ENCODE data around the gene VPS45. TPM values are rescaled to one million over a fixed set of nuclear protein-coding genes. Genes with fewer than 3 reads are reported as not detected.

VPS45 gene
- total and polyA plus RNA-seq, 4 donors, result 7.7 to 24.2 (median 14.1) TPM

DNA sequence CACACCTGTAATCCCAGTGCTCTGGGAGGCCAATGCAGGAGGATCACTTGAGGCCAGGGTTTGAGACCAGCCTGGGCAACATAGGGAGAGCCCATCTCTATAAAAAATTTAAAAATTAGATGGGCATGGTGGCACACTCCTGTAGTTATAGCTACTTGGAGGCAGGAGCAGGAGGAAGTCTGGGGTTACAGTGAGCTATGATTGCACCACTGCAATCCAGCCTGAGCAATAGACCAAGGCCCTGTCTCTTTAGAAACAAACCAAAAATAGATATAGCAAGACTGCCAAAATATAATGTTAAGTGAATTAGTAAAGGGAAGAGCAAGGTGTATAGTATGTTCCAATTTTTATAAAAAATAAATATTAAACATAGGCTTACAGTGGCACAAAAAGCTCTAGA lies 111.0 kb downstream of the VPS45 start:
- TF ChIP-seq YY1 (IDR thresholded peaks at IDR 0.05) (no peak), NR2F2 (IDR thresholded peaks at IDR 0.05) (no peak), SP1 (IDR thresholded peaks at IDR 0.05) (no peak), FOXA1 (IDR thresholded peaks at IDR 0.05) (no peak), HNF4A (conservative IDR thresholded peaks at IDR 0.05) (no peak), TAF1 (conservative IDR thresholded peaks at IDR 0.05) (no peak), GABPA (IDR thresholded peaks at IDR 0.05 in 1 of 2, conservative IDR thresholded peaks at IDR 0.05 in 1 of 2) (no peak), JUND (IDR thresholded peaks at IDR 0.05) (no peak), FOXA2 (IDR thresholded peaks at IDR 0.05) (no peak), RXRA (IDR thresholded peaks at IDR 0.05) (no peak), RAD21 (IDR thresholded peaks at IDR 0.05) (no peak), HNF4G (IDR thresholded peaks at IDR 0.05) (no peak), EGR1 (IDR thresholded peaks at IDR 0.05; ENCODE audit: low read depth in 2 of 2) (no peak)
- TF ChIP-seq, protein P1, sequence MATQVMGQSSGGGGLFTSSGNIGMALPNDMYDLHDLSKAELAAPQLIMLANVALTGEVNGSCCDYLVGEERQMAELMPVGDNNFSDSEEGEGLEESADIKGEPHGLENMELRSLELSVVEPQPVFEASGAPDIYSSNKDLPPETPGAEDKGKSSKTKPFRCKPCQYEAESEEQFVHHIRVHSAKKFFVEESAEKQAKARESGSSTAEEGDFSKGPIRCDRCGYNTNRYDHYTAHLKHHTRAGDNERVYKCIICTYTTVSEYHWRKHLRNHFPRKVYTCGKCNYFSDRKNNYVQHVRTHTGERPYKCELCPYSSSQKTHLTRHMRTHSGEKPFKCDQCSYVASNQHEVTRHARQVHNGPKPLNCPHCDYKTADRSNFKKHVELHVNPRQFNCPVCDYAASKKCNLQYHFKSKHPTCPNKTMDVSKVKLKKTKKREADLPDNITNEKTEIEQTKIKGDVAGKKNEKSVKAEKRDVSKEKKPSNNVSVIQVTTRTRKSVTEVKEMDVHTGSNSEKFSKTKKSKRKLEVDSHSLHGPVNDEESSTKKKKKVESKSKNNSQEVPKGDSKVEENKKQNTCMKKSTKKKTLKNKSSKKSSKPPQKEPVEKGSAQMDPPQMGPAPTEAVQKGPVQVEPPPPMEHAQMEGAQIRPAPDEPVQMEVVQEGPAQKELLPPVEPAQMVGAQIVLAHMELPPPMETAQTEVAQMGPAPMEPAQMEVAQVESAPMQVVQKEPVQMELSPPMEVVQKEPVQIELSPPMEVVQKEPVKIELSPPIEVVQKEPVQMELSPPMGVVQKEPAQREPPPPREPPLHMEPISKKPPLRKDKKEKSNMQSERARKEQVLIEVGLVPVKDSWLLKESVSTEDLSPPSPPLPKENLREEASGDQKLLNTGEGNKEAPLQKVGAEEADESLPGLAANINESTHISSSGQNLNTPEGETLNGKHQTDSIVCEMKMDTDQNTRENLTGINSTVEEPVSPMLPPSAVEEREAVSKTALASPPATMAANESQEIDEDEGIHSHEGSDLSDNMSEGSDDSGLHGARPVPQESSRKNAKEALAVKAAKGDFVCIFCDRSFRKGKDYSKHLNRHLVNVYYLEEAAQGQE (IDR thresholded peaks at IDR 0.05), result no peak
- TF ChIP-seq, protein P2, sequence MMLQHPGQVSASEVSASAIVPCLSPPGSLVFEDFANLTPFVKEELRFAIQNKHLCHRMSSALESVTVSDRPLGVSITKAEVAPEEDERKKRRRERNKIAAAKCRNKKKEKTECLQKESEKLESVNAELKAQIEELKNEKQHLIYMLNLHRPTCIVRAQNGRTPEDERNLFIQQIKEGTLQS (IDR thresholded peaks at IDR 0.05), result no peak
- TF ChIP-seq, protein P3, sequence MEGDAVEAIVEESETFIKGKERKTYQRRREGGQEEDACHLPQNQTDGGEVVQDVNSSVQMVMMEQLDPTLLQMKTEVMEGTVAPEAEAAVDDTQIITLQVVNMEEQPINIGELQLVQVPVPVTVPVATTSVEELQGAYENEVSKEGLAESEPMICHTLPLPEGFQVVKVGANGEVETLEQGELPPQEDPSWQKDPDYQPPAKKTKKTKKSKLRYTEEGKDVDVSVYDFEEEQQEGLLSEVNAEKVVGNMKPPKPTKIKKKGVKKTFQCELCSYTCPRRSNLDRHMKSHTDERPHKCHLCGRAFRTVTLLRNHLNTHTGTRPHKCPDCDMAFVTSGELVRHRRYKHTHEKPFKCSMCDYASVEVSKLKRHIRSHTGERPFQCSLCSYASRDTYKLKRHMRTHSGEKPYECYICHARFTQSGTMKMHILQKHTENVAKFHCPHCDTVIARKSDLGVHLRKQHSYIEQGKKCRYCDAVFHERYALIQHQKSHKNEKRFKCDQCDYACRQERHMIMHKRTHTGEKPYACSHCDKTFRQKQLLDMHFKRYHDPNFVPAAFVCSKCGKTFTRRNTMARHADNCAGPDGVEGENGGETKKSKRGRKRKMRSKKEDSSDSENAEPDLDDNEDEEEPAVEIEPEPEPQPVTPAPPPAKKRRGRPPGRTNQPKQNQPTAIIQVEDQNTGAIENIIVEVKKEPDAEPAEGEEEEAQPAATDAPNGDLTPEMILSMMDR (IDR thresholded peaks at IDR 0.05; ENCODE audit: low read depth, low read length, missing input control), result no peak
- TF ChIP-seq, protein P4, sequence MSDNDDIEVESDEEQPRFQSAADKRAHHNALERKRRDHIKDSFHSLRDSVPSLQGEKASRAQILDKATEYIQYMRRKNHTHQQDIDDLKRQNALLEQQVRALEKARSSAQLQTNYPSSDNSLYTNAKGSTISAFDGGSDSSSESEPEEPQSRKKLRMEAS (IDR thresholded peaks at IDR 0.05), result no peak
- TF ChIP-seq, protein P5, sequence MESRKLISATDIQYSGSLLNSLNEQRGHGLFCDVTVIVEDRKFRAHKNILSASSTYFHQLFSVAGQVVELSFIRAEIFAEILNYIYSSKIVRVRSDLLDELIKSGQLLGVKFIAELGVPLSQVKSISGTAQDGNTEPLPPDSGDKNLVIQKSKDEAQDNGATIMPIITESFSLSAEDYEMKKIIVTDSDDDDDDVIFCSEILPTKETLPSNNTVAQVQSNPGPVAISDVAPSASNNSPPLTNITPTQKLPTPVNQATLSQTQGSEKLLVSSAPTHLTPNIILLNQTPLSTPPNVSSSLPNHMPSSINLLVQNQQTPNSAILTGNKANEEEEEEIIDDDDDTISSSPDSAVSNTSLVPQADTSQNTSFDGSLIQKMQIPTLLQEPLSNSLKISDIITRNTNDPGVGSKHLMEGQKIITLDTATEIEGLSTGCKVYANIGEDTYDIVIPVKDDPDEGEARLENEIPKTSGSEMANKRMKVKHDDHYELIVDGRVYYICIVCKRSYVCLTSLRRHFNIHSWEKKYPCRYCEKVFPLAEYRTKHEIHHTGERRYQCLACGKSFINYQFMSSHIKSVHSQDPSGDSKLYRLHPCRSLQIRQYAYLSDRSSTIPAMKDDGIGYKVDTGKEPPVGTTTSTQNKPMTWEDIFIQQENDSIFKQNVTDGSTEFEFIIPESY (IDR thresholded peaks at IDR 0.05), result no peak
- H3K4me3 ChIP-seq (ENCODE audit: low read depth in 1 of 3, low read length in 3 of 3), result no peak overlapping the region
- no peak overlapping the region for H3K27ac ChIP-seq (ENCODE audit: low read depth in 1 of 2, low read length in 2 of 2)
- no peaks in the 10 kb centered on the region for H3K36me3 ChIP-seq (ENCODE audit: control insufficient read depth in 4 of 4, insufficient read depth in 3 of 4, low read depth in 1 of 4, low read length in 3 of 4)
- H3K27me3 ChIP-seq (ENCODE audit: control insufficient read depth in 4 of 4, insufficient read depth in 4 of 4, low read length in 3 of 4), result no peaks in the 10 kb centered on the region
- no peak for DNase-seq (ENCODE audit: low spot score)
- H3K4me1 ChIP-seq (ENCODE audit: control insufficient read depth in 4 of 4, insufficient read depth in 4 of 4, low read length in 3 of 4), result peaks cover 0 to 1% (median under 1%) of the 10 kb centered on the region in 4 donors
- H3K9ac ChIP-seq (ENCODE audit: low read depth in 1 of 2, low read length in 2 of 2), result no peak overlapping the region
- no peaks in the 10 kb centered on the region for H3K9me3 ChIP-seq (ENCODE audit: control insufficient read depth in 4 of 4, low read length in 3 of 4)
